ENCODE data around the gene NCBP1.

DNA sequence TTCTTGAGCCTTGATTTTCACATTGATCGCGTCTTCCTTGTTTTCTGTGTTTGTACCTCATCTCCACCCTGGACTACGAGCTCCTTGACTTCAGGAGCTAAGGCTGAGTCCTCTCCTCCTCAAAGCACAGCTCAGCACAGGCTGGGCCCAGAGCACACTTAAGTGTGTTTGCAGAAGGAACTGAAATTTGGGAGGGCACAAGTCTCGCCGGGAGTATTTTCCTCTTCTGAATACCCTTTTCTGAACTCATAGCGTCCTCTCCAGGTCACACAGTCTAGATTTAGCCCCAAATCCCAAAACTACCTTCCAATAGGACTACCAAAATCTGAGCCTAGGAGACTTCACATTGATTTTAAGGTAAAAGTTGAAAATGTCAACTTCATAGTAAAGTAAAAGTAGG is 42.1 kb upstream of the NCBP1 start:
- TF ChIP-seq, protein P1, sequence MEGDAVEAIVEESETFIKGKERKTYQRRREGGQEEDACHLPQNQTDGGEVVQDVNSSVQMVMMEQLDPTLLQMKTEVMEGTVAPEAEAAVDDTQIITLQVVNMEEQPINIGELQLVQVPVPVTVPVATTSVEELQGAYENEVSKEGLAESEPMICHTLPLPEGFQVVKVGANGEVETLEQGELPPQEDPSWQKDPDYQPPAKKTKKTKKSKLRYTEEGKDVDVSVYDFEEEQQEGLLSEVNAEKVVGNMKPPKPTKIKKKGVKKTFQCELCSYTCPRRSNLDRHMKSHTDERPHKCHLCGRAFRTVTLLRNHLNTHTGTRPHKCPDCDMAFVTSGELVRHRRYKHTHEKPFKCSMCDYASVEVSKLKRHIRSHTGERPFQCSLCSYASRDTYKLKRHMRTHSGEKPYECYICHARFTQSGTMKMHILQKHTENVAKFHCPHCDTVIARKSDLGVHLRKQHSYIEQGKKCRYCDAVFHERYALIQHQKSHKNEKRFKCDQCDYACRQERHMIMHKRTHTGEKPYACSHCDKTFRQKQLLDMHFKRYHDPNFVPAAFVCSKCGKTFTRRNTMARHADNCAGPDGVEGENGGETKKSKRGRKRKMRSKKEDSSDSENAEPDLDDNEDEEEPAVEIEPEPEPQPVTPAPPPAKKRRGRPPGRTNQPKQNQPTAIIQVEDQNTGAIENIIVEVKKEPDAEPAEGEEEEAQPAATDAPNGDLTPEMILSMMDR (IDR thresholded peaks at IDR 0.05) = no peak
- TF ChIP-seq POLR2A (IDR thresholded peaks at IDR 0.05) = no peak
